H1 (cell line): ENCODE data around the gene ERVV-1. TPM values are rescaled to one million over a fixed set of nuclear protein-coding genes. Genes with fewer than 3 reads are reported as not detected.

Experiments
- ATF2 ChIP-seq: IDR thresholded peaks from 2 replicates; pipeline ENCODE4 v1.6.1; 2012; ENCODE audit warnings: low read length, inconsistent platforms
- CEBPB ChIP-seq: IDR thresholded peaks from 2 replicates; pipeline ENCODE4 v1.6.1; 2012; ENCODE audit warnings: low read depth, low read length
- EGR1 ChIP-seq: IDR thresholded peaks from 2 replicates; pipeline ENCODE4 v1.6.1; 2011; ENCODE audit warnings: low read depth, low read length, borderline replicate concordance
- HDAC6 ChIP-seq: IDR thresholded peaks from one replicate; pipeline ENCODE4 v1.7.1; 2012; ENCODE audit warnings: low read depth, mild to moderate bottlenecking, inconsistent platforms, low read length, moderate library complexity
- KDM4A ChIP-seq: IDR thresholded peaks from one replicate; pipeline ENCODE4 v1.7.1; 2012; ENCODE audit warnings: low read depth, mild to moderate bottlenecking, moderate library complexity, low read length, inconsistent platforms; ENCODE audit not compliant: severe bottlenecking
- POLR2AphosphoS5 ChIP-seq: IDR thresholded peaks from 2 replicates; pipeline ENCODE4 v1.6.1; 2011; ENCODE audit warnings: low read depth, low read length
- SIRT6 ChIP-seq: IDR thresholded peaks from one replicate; pipeline ENCODE4 v1.7.1; 2012; ENCODE audit warnings: low read length, inconsistent platforms
- ZNF274 ChIP-seq: IDR thresholded peaks from 2 replicates; pipeline ENCODE4 v1.7.0; 2012; ENCODE audit warnings: low read length, borderline replicate concordance; ENCODE audit errors: extremely low read depth
- polyA plus RNA-seq, 7 experiments: library from polyadenylated mRNA; depleted of rRNA in 3 of 7; stranded (reverse) in 5 of 7; unstranded in 2 of 7; fragments of >200 nt in 5 of 7; fragments of 200-250 nt in 2 of 7; gene quantifications; 1 replicate in 5 of 7; 2 replicates in 1 of 7; 4 replicates in 1 of 7; pipeline versions ENCODE4 v1.2.1 to v1.2.3, GENCODE V29; 2011 to 2013; ENCODE audit warnings: missing spikeins in 2 of 7, mixed read lengths in 2 of 7
- total RNA-seq: library from RNA; stranded (reverse); fragmentation: NEBNext Ultra II Directional; extraction: Animal tissue kit (Norgen Biotek cat#: 25700); gene quantifications from 2 replicates; pipeline ENCODE4 v1.2.1, GENCODE V29; 2021

ERVV-1 gene
- total and polyA plus RNA-seq, 2 of the 8 experiments (the other 6 are each of a cell fraction or from before 2014, with no cell fraction given), result not detected

- TF ChIP-seq ATF2, result no peak
- no peak for TF ChIP-seq SIRT6
- TF ChIP-seq KDM4A, result no peak
- no peak for TF ChIP-seq EGR1
- TF ChIP-seq HDAC6, result no peak
- no peak for TF ChIP-seq CEBPB
- TF ChIP-seq POLR2AphosphoS5, result no peak
- no peak for TF ChIP-seq ZNF274
These were observed 18.0 kb upstream of the ERVV-1 start (continued) for GRCh38 chr19:52995711-52996110.
